Measurements from ENCODE around the gene VSTM2L.
A peak's percentile ranks its signal among the peaks of the same experiment; 100 is the strongest.

VSTM2L gene

DNA sequence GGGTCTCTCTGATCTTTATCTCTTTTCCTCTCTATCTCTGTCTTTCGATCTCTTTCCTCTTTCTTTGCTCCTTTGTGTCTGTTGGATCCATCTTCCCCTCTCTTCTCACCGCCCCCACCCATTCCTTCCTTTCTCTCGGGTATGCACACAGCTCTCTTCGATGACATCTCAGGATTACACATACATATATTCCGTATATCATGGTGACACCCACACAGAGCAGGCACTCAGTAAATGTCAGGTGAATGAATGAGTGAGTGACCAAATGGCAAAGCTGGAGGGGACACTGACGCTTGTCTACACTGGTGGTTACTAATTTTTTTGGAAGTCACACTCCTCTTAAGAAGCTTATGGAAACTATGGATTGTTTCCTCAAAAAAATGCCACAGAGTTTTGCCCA is 9.9 kb downstream of the VSTM2L start:
- H3K9me3 ChIP-seq (ENCODE audit: low read length) = no peaks in the 10 kb centered on the region

DNA sequence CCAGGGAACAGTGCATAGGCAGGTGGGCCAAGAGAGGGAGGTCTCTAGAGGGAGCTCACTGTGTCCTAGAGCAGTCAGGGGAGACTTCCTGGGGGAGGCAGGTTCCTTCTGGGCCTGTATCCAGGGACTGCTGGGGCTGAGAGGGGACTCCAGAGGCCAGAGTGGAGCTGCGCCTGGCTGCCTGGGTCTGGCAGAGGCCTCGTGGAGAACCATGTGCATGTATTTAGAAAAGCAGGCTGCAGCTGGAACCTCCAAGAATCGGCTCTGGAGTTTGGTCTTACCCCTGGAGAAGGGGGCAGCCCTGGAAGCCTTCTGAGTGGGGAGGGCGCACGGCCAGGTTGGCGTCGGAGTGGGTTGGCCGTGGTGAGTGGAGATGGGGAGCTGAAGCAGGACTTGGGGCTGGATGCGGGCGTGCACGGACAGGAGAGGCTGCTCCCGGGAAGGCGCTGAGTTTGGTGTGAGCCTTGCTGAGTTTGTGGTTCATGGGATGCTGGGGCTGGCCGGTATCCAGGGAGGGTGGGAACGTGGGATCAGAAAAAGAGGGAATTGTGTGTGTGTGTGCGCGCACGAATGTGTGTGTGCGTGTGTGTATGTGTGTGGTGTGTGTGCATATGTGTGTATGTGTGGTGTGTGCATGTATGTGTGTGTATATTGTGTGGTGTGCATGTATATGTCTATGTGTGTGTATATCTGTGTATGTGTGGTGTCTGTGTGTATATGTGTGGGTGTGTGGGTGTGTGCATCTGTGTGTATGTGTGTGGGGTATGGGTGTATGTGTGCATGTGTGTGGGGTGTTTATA is 10.8 kb downstream of the VSTM2L start:
- H2AFZ ChIP-seq (ENCODE audit: low read length) = no peak overlapping the region
- H3K36me3 ChIP-seq (ENCODE audit: insufficient read depth, low read length) = no peaks in the 10 kb centered on the region
- no peaks in the 10 kb centered on the region for H4K20me1 ChIP-seq (ENCODE audit: insufficient read depth, low read length)
- H3K27ac ChIP-seq (ENCODE audit: low read depth, low read length, poor library complexity, severe bottlenecking) = no peak overlapping the region
- no peaks in the 10 kb centered on the region for H3F3A ChIP-seq (ENCODE audit: insufficient read depth, low read length)
- TF ChIP-seq EZH2 (IDR thresholded peaks at IDR 0.05; ENCODE audit: borderline replicate concordance, low read length) = no peak
- TF ChIP-seq, protein P1, sequence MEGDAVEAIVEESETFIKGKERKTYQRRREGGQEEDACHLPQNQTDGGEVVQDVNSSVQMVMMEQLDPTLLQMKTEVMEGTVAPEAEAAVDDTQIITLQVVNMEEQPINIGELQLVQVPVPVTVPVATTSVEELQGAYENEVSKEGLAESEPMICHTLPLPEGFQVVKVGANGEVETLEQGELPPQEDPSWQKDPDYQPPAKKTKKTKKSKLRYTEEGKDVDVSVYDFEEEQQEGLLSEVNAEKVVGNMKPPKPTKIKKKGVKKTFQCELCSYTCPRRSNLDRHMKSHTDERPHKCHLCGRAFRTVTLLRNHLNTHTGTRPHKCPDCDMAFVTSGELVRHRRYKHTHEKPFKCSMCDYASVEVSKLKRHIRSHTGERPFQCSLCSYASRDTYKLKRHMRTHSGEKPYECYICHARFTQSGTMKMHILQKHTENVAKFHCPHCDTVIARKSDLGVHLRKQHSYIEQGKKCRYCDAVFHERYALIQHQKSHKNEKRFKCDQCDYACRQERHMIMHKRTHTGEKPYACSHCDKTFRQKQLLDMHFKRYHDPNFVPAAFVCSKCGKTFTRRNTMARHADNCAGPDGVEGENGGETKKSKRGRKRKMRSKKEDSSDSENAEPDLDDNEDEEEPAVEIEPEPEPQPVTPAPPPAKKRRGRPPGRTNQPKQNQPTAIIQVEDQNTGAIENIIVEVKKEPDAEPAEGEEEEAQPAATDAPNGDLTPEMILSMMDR (IDR thresholded peaks at IDR 0.05; ENCODE audit: low read length) = no peak
- no peak overlapping the region for H3K9ac ChIP-seq (ENCODE audit: low read length)
- no peak overlapping the region for H3K4me3 ChIP-seq (ENCODE audit: low read depth, low read length, poor library complexity, severe bottlenecking)
- H3K79me2 ChIP-seq (ENCODE audit: insufficient read depth, low read length) = no peaks in the 10 kb centered on the region
- H3K27me3 ChIP-seq (ENCODE audit: insufficient read depth, low read length) = 0 out of 2 replicates have a peak, but pooled peaks cover 4% of the 10 kb centered on the region
- no peaks in the 10 kb centered on the region for H3K9me2 ChIP-seq (ENCODE audit: low read depth, low read length)
- peaks cover 12% of the 10 kb centered on the region for H3K4me1 ChIP-seq (ENCODE audit: insufficient read depth, low read length, severe bottlenecking)
- no peaks in the 10 kb centered on the region for H3K9me3 ChIP-seq (ENCODE audit: low read length)
- H3K4me2 ChIP-seq (ENCODE audit: low read length) = no peak overlapping the region

More for the DNA sequence above, 9.9 kb downstream of the VSTM2L start:
- Histone ChIP-seq H3K9ac (ENCODE audit: low read length) (no peak overlapping the region), H3K36me3 (ENCODE audit: insufficient read depth, low read length) (no peaks in the 10 kb centered on the region), H3K4me1 (ENCODE audit: insufficient read depth, low read length, severe bottlenecking) (peaks cover 12% of the 10 kb centered on the region), H3K9me2 (ENCODE audit: low read depth, low read length) (no peaks in the 10 kb centered on the region), H3K79me2 (ENCODE audit: insufficient read depth, low read length) (no peaks in the 10 kb centered on the region), H3K27ac (ENCODE audit: low read depth, low read length, poor library complexity, severe bottlenecking) (no peak overlapping the region), H3F3A (ENCODE audit: insufficient read depth, low read length) (no peaks in the 10 kb centered on the region), H3K27me3 (ENCODE audit: insufficient read depth, low read length) (peaks cover 4% of the 10 kb centered on the region; the same call in 1 of the 2 replicates), H3K4me3 (ENCODE audit: low read depth, low read length, poor library complexity, severe bottlenecking) (no peak overlapping the region), H2AFZ (ENCODE audit: low read length) (no peak overlapping the region), H3K4me2 (ENCODE audit: low read length) (no peak overlapping the region), H4K20me1 (ENCODE audit: insufficient read depth, low read length) (no peaks in the 10 kb centered on the region)
- TF ChIP-seq, protein P1 (IDR thresholded peaks at IDR 0.05; ENCODE audit: low read length) = no peak
- no peak for TF ChIP-seq EZH2 (IDR thresholded peaks at IDR 0.05; ENCODE audit: borderline replicate concordance, low read length)

DNA sequence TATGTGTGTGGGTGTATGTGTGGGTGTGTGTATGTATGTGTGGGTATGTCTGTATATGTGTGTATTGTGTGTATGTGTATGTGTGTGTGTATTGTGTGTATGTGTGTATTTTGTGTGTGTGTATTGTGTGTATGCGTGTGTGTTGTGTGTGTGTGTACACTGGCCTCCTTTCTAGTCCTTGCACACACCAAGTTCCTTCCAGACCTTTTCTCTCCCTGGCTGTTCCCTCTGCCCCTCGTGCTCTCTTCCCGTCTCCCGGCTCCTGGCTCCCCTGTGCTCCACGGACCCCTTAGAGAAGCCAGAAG is 11.4 kb downstream of the VSTM2L start:
- peak overlapping the region; percentile 51 for H3K4me2 ChIP-seq (ENCODE audit: low read length)
- H3K79me2 ChIP-seq (ENCODE audit: insufficient read depth, low read length) = no peaks in the 10 kb centered on the region
- no peaks in the 10 kb centered on the region for H3K36me3 ChIP-seq (ENCODE audit: insufficient read depth, low read length)
- no peaks in the 10 kb centered on the region for H4K20me1 ChIP-seq (ENCODE audit: insufficient read depth, low read length)
- H3K9ac ChIP-seq (ENCODE audit: low read length) = peak overlapping the region; percentile 1; the same call in 1 of the 2 replicates
- H3K9me2 ChIP-seq (ENCODE audit: low read depth, low read length) = no peaks in the 10 kb centered on the region
- H3K27me3 ChIP-seq (ENCODE audit: insufficient read depth, low read length) = no peaks in the 10 kb centered on the region
- H3F3A ChIP-seq (ENCODE audit: insufficient read depth, low read length) = no peaks in the 10 kb centered on the region
- peak overlapping the region; percentile 49; the same call in 1 of the 2 replicates for H2AFZ ChIP-seq (ENCODE audit: low read length)
- no peak overlapping the region for H3K27ac ChIP-seq (ENCODE audit: low read depth, low read length, poor library complexity, severe bottlenecking)
- no peak for TF ChIP-seq EZH2 (IDR thresholded peaks at IDR 0.05; ENCODE audit: borderline replicate concordance, low read length)
- TF ChIP-seq, protein P1 (IDR thresholded peaks at IDR 0.05; ENCODE audit: low read length) = no peak
- no peaks in the 10 kb centered on the region for H3K9me3 ChIP-seq (ENCODE audit: low read length)
- H3K4me3 ChIP-seq (ENCODE audit: low read depth, low read length, poor library complexity, severe bottlenecking) = peak overlapping the region; percentile 19
- H3K4me1 ChIP-seq (ENCODE audit: insufficient read depth, low read length, severe bottlenecking) = peaks cover 12% of the 10 kb centered on the region

All from OCI-LY1 (cell line).